CD4-positive, alpha-beta memory T cell (primary cell): ENCODE measurements around the gene CRIP2. TPM values are rescaled to one million over a fixed set of nuclear protein-coding genes. Genes with fewer than 3 reads are reported as not detected.

ENCODE experiments used
- CTCF ChIA-PET: fragments of 350-600 bp; sonication (Branson Sonifier 250); formaldehyde crosslinking; loops from one replicate; lab custom pipeline; 2021; ENCODE audit warnings: inconsistent platforms; ENCODE audit not compliant: partially characterized antibody; lab: Charles Lee
- POLR2A ChIA-PET: fragments of 350-600 bp; sonication (Branson Sonifier 250); formaldehyde crosslinking; loops from one replicate; lab custom pipeline; 2021; ENCODE audit not compliant: partially characterized antibody; lab: Charles Lee
- DNase-seq, 5 donors: peaks; one replicate each; pipeline versions ENCODE4 v3.0.0 to v3.0.0-alpha.2; 2020 to 2022; ENCODE audit warnings: mixed read lengths in 1 of 5
- H3K27ac ChIP-seq: one replicate; pipeline ENCODE4 v1.7.0; 2013; ENCODE audit warnings: low read depth, low read length
- H3K27me3 ChIP-seq: 2 replicates; pipeline ENCODE4 v1.7.0; 2013; ENCODE audit warnings: mild to moderate bottlenecking, low read length, moderate library complexity; ENCODE audit not compliant: insufficient read depth
- H3K36me3 ChIP-seq: 2 replicates; pipeline ENCODE4 v1.7.0; 2013; ENCODE audit warnings: mild to moderate bottlenecking, low read length, moderate library complexity; ENCODE audit not compliant: insufficient read depth
- H3K4me1 ChIP-seq: 2 replicates; pipeline ENCODE4 v1.7.0; 2013; ENCODE audit warnings: mild to moderate bottlenecking, low read length, moderate library complexity; ENCODE audit not compliant: insufficient read depth
- H3K4me3 ChIP-seq, 2 donors: one replicate each; pipeline ENCODE4 v1.7.0; 2013; ENCODE audit warnings: low read length in 2 of 2, mild to moderate bottlenecking in 1 of 2
- H3K9me3 ChIP-seq, 2 donors: one replicate each; pipeline ENCODE4 v1.7.0; 2013; ENCODE audit warnings: low read length in 2 of 2, control low read depth in 1 of 2; ENCODE audit not compliant: control insufficient read depth in 1 of 2
- H3K27ac Mint-ChIP-seq, 7 donors: one replicate each; pipeline ENCODE4 v1.8.0; 2020 to 2021; ENCODE audit warnings: mixed read lengths in 7 of 7, mild to moderate bottlenecking in 6 of 7, inconsistent platforms in 3 of 7, moderate library complexity in 3 of 7
- H3K27me3 Mint-ChIP-seq, 2 donors: one replicate each; pipeline ENCODE4 v1.8.0; 2020 to 2021; ENCODE audit warnings: mixed read lengths in 2 of 2
- H3K36me3 Mint-ChIP-seq, 2 donors: one replicate each; pipeline ENCODE4 v1.8.0; 2020 to 2021; ENCODE audit warnings: mixed read lengths in 2 of 2, inconsistent platforms in 1 of 2, mild to moderate bottlenecking in 1 of 2
- H3K4me1 Mint-ChIP-seq, 4 donors: one replicate each; pipeline ENCODE4 v1.8.0; 2020 to 2021; ENCODE audit warnings: mixed read lengths in 4 of 4, mild to moderate bottlenecking in 1 of 4
- H3K4me3 Mint-ChIP-seq, 8 donors: one replicate each; pipeline ENCODE4 v1.8.0; 2020 to 2021; ENCODE audit warnings: mixed read lengths in 8 of 8, mild to moderate bottlenecking in 7 of 8, moderate library complexity in 6 of 8, inconsistent platforms in 3 of 8
- H3K9me3 Mint-ChIP-seq, 8 donors: one replicate each; pipeline ENCODE4 v1.8.0; 2020 to 2021; ENCODE audit warnings: mixed read lengths in 8 of 8, mild to moderate bottlenecking in 5 of 8, inconsistent platforms in 3 of 8, moderate library complexity in 1 of 8
- intact Hi-C: fragments of 100-400 bp; cut with micrococcal nuclease; formaldehyde crosslinking; loops from one replicate; pipeline ENCODE4 v1.15.1; 2023
- polyA plus RNA-seq, 2 donors: library from polyadenylated mRNA; unstranded; fragments of 300-500 nt; fragmentation: Illumina TruSeq; gene quantifications; one replicate each; pipeline ENCODE4 v1.2.3, GENCODE V29; 2021
- total RNA-seq, 2 experiments: library from RNA; stranded (reverse); gene quantifications; one replicate each; pipeline ENCODE4 v1.2.3, GENCODE V29; 2021

CRIP2 gene
- total and polyA plus RNA-seq, 4 experiments from 2014 or later, result 12.1 to 256 (median 48.8) TPM

DNA sequence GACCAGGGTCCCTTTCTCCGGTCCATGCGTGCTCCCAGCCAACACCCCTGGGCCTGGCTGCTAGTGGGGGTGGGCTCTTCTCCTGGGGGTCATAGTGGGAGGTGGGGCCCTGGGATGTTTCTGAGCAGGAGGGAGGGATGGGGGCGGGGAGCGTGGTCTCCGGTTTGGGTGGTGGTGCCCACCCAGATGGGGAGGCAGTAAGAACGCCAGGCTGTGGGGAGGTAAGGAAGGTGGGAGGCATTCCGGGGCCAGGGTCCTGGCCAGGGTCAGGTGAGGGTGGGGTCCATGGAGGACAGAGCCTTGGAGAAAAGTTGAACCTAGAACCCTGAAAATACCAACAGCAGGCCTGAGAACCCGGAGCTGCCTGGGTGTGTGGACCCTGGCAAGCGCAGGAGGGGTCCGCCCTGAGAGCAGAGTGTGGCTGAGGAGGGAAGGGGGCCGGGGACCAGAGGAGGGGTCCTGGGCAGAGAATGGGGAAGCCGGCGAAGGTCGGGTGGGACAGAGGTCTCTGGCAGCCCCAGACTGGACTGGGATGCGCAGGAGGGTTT is 5.7 kb downstream of the CRIP2 start:
- Histone ChIP-seq H3K27ac (peak overlapping the region; percentile 97), H3K9me3 (no peaks in the 10 kb centered on the region), H3K4me1 (peaks cover 82% of the 10 kb centered on the region), H3K4me3 (no peak overlapping the region), H3K27me3 (no peaks in the 10 kb centered on the region), H3K36me3 (no peaks in the 10 kb centered on the region)
- peaks cover 0 to 13% of the 10 kb centered on the region in 2 donors for H3K36me3 Mint-ChIP-seq
- ChIA-PET CTCF (interaction anchor here (1.0 to 3.0 kb wide), 10 partner anchors 9 to 110 kb away, joined by 3 to 122 read pairs (median 6); no protein-coding TSS in a partner anchor), POLR2A (interaction anchor here (0.6 to 8.3 kb wide), 20 partner anchors 8 to 680 kb away, joined by 3 to 346 read pairs (median 4); partner anchors contain the start of genes BRF1, PACS2, TEDC1 and TEX22)
- DNase-seq, result no peak
- intact Hi-C loops, result loop anchor here (2.0 kb wide), 3 partner anchors 31 to 179 kb away; partner anchors contain the start of gene BRF1
- H3K4me1 Mint-ChIP-seq, result peaks cover 27 to 77% (median 52%) of the 10 kb centered on the region in 4 donors
- peak overlapping the region in 6 of 8 donors; percentile 70 to 92 (median 86) for H3K4me3 Mint-ChIP-seq
- H3K27me3 Mint-ChIP-seq, result no peaks in the 10 kb centered on the region
- peaks cover 0 to 9% (median 0%) of the 10 kb centered on the region in 8 donors for H3K9me3 Mint-ChIP-seq
- peak overlapping the region; percentile 96 to 100 (median 100) for H3K27ac Mint-ChIP-seq

DNA sequence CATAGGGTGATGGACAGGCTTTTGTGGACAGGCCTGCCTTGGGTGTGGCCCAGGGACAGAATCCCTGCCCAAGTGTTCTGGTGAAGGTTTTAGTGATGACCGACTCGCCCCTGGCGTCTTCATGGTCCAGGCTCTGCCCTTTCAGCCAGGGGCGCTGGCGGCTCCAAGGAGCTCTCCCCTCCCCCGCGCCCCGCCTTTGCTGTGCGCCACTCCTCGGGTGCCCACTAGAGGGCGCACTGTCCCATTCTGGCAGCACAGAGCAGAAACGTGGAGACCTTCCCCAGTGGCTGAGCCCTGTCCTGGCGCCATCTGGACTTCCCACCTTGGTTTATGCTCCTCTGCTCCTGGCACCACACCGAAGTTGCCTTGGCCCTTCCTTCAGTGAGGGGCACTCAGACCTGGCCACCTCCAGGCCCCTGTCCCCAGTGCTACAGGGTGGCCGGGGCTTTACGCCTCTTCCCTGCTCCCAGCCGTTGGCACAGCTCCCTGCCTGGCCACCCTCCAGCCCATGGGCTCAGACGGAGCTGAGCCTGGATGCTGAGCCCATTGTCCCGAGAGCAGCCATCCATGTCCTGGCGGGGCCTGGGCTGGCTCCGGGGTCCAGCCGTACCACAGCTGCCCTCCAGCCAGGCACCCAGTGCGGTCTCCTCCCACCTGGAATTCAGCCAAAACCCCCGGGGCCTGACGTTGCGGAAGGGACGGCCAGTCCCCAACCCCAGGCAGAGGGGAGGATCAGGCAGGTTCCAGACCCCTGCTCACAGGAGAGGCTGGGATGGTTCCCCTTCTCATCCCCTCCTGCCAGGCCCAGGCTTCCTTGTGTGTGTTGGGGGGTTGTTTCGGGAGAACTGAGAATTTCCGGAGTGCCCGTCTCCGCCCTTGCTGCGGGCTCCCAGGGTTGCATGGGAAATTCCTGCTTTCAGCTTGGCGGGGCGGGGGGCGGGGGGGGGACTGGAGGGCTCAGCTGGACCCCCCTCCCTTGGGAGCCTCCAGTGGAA is 6.5 kb downstream of the CRIP2 start:
- Histone ChIP-seq H3K27ac (peak overlapping the region; percentile 97), H3K4me3 (peak overlapping the region; percentile 49 to 80), H3K36me3 (no peaks in the 10 kb centered on the region), H3K27me3 (no peaks in the 10 kb centered on the region), H3K9me3 (no peaks in the 10 kb centered on the region), H3K4me1 (peaks cover 82% of the 10 kb centered on the region)
- POLR2A ChIA-PET, result interaction anchor here (0.6 to 8.3 kb wide), 27 partner anchors 9 to 680 kb away, joined by 3 to 346 read pairs (median 4); partner anchors contain the start of genes BRF1, GPR132, PACS2 and TEDC1
- peak overlapping the region; percentile 83 to 92 (median 86) for H3K4me3 Mint-ChIP-seq
- peak; percentile 89 to 95 (median 90) for DNase-seq
- H3K36me3 Mint-ChIP-seq, result peaks cover 0 to 13% of the 10 kb centered on the region in 2 donors
- peaks cover 31 to 78% (median 58%) of the 10 kb centered on the region in 4 donors for H3K4me1 Mint-ChIP-seq
- intact Hi-C loops, result loop anchor here (1.0 to 2.0 kb wide), 4 partner anchors 8 to 180 kb away; partner anchors contain the start of gene BRF1
- CTCF ChIA-PET, result interaction anchor here (1.0 to 3.0 kb wide), 12 partner anchors 9 to 111 kb away, joined by 3 to 122 read pairs (median 6); no protein-coding TSS in a partner anchor
- H3K27ac Mint-ChIP-seq, result peak overlapping the region; percentile 96 to 100 (median 100)
- H3K27me3 Mint-ChIP-seq, result no peaks in the 10 kb centered on the region
- H3K9me3 Mint-ChIP-seq, result peaks cover 0 to 7% (median 0%) of the 10 kb centered on the region in 8 donors

DNA sequence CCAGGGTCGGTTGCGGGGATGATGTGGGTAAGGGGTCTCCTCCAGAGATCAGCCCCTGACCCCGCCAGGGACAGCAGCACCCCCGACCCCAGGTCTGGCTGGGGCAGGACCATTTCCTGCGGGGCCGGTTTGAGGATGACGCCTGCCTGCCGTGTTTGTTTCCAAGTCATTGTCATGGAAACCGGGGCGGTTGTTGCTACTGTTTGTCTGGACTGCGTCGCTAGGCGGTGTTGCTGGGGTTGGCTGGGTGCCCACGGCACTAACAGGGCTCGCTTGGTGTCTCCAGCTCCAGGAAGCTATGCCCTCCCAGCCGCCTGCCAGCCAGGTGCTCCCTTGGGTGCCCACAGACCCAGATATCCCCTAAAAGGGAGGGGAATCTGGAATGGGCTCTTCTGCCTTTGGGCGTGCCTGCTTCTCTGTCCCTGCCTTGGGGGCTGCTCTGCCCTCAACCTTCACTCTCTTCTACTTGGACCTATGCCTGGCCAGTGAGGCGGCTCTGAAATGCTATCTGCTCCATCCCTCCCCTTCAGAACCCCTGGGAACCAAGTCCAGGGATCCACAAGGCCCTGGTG is 7.4 kb downstream of the CRIP2 start:
- peaks cover 33 to 75% (median 53%) of the 10 kb centered on the region in 4 donors for H3K4me1 Mint-ChIP-seq
- POLR2A ChIA-PET, result interaction anchor here (1.0 to 8.3 kb wide), 13 partner anchors 8 to 574 kb away, joined by 3 to 346 read pairs (median 5); partner anchors contain the start of genes BRF1, GPR132, TEDC1 and TEX22
- H3K27me3 ChIP-seq, result no peaks in the 10 kb centered on the region
- H3K36me3 Mint-ChIP-seq, result peaks cover 0 to 13% of the 10 kb centered on the region in 2 donors
- CTCF ChIA-PET, result interaction anchor here (1.0 to 3.0 kb wide), 8 partner anchors 8 to 112 kb away, joined by 3 to 122 read pairs (median 4); no protein-coding TSS in a partner anchor
- H3K36me3 ChIP-seq, result no peaks in the 10 kb centered on the region
- H3K27me3 Mint-ChIP-seq, result no peaks in the 10 kb centered on the region
- peak; percentile 98 to 99 (median 99) for DNase-seq
- H3K9me3 Mint-ChIP-seq, result peaks cover 0 to 7% (median 0%) of the 10 kb centered on the region in 8 donors
- intact Hi-C loops, result loop anchor here (1.0 to 2.0 kb wide), 4 partner anchors 7 to 181 kb away; partner anchors contain the start of gene BRF1
- H3K27ac Mint-ChIP-seq, result peak overlapping the region; percentile 96 to 100 (median 100)
- H3K27ac ChIP-seq, result peak overlapping the region; percentile 97
- peak overlapping the region; percentile 76 to 91 (median 86) for H3K4me3 Mint-ChIP-seq
- H3K4me1 ChIP-seq, result peaks cover 80% of the 10 kb centered on the region
- no peaks in the 10 kb centered on the region for H3K9me3 ChIP-seq
- peak overlapping the region in 1 of 2 donors; percentile 80 for H3K4me3 ChIP-seq

DNA sequence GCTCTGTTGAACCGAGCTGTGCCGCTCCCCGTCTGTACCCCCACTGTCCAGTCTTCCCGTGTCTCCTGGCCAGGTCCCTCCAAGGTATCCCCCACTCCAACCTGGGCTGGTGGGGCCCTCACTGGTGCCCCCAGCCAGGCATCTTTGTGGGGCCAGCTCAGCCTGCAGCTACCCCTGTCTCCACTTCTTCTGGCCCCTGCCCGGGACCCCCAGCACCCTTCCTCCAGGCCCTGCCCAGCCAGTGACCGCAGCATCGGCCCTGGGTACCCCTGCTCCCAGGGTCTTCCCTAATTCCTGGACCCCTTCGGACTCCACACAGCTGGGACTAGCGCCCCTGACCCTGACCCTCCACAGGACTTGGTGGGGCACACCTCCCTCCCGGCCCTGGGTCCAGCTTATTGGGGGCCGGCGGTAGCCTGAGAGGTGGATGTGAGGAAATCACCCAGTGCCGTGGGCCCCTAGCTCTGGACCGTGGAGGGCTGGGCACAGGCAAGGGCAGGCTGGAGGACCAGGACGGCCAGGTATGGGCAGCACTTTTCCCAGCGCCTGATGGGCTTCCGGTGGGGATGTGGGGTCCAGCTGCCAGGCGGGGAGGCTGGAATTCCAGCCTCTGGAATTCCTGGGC is 8.0 kb downstream of the CRIP2 start:
- H3K27me3 Mint-ChIP-seq, result no peaks in the 10 kb centered on the region
- intact Hi-C loops, result no loop called here

DNA sequence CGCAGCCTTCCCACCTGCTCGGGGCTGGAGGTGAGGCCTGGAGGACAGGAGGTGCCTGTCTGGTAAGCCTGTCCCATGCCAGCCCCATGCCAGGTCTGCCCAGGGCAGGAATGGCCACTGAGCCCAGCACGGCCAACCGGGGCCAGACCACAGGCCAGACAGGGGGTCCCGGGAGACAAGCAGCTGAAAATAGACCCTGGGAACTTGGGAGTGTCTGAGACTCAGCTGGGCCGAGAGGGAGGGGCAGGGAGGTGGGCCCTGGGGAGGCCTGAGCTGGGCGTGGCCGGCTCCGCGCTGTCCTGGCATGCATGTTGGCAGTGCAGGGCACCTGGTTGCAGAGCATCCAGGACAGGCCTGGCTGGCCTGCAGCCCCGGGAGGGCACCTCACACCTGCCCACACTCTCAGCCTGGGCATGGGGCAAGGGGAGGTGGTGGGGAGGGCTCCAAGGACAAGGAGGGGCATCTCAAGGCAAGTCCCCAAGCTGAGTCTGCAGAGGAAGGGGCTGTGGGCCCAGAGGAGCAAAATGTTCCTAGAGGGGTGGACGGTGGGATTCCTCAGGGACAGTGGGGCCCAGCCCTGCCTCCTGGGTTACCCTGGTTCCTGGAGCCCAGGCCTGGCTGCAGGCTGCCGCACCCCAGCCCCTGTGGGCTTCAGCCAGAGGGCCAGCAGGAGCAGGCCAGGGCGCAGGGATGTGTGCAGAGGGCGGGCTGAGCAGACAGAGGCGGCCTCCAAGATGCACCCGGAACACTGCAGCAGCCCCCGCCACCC is 8.9 kb downstream of the CRIP2 start:
- H3K27me3 ChIP-seq, result no peaks in the 10 kb centered on the region
- Mint-ChIP-seq H3K9me3 (peaks cover 0 to 7% (median 0%) of the 10 kb centered on the region in 8 donors), H3K4me3 (peak overlapping the region in 2 of 8 donors; percentile 35 to 36), H3K36me3 (peaks cover 0 to 14% of the 10 kb centered on the region in 2 donors), H3K27me3 (no peaks in the 10 kb centered on the region), H3K4me1 (peaks cover 28 to 79% (median 49%) of the 10 kb centered on the region in 4 donors), H3K27ac (peak overlapping the region; percentile 96 to 100 (median 100))
- H3K4me3 ChIP-seq, result no peak overlapping the region
- ChIA-PET CTCF (interaction anchor here (1.8 kb wide), 1 partner anchor 35 kb away, joined by 4 read pairs; no protein-coding TSS in a partner anchor), POLR2A (interaction anchor here (1.3 to 3.0 kb wide), 3 partner anchors 10 to 112 kb away, joined by 5 to 21 read pairs (median 6); no protein-coding TSS in a partner anchor)
- H3K27ac ChIP-seq, result peak overlapping the region; percentile 97
- peak in 1 of 5 donors; percentile 42 for DNase-seq
- intact Hi-C loops, result no loop called here
- H3K4me1 ChIP-seq, result peaks cover 76% of the 10 kb centered on the region
- no peaks in the 10 kb centered on the region for H3K9me3 ChIP-seq
- H3K36me3 ChIP-seq, result no peaks in the 10 kb centered on the region

More for the DNA sequence above, 8.0 kb downstream of the CRIP2 start:
- H3K36me3 Mint-ChIP-seq, result peaks cover 0 to 11% of the 10 kb centered on the region in 2 donors
- ChIA-PET POLR2A (interaction anchor here (1.0 to 8.3 kb wide), 10 partner anchors 8 to 415 kb away, joined by 4 to 346 read pairs (median 6); partner anchors contain the start of genes BRF1, TEDC1 and TEX22), CTCF (interaction anchor here (1.0 to 3.0 kb wide), 5 partner anchors 7 to 112 kb away, joined by 3 to 122 read pairs (median 4); no protein-coding TSS in a partner anchor)
- H3K9me3 Mint-ChIP-seq, result peaks cover 0 to 7% (median 0%) of the 10 kb centered on the region in 8 donors
- H3K9me3 ChIP-seq, result no peaks in the 10 kb centered on the region
- H3K27ac Mint-ChIP-seq, result peak overlapping the region; percentile 96 to 100 (median 100)
- H3K27ac ChIP-seq, result peak overlapping the region; percentile 97
- no peaks in the 10 kb centered on the region for H3K36me3 ChIP-seq
- H3K4me1 Mint-ChIP-seq, result peaks cover 28 to 72% (median 48%) of the 10 kb centered on the region in 4 donors
- H3K4me3 Mint-ChIP-seq, result peak overlapping the region in 7 of 8 donors; percentile 76 to 91 (median 86)
- no peak for DNase-seq
- no peaks in the 10 kb centered on the region for H3K27me3 ChIP-seq
- peak overlapping the region in 1 of 2 donors; percentile 23 for H3K4me3 ChIP-seq
- H3K4me1 ChIP-seq, result peaks cover 74% of the 10 kb centered on the region
